ENCODE measurements around the gene LMTK3. TPM values are rescaled to one million over a fixed set of nuclear protein-coding genes. Genes with fewer than 3 reads are reported as not detected.
A peak's percentile ranks its signal among the peaks of the same experiment; 100 is the strongest.

LMTK3 gene
- total RNA-seq, 2 donors from 2014 or later = 2.9 to 9.5 TPM

- DNase-seq (ENCODE audit: low spot score in 2 of 2) (no peak), ATAC-seq (no peak)
- Mint-ChIP-seq H3K27ac (peak overlapping the region in 1 of 2 donors; percentile 59), H3K36me3 (no peaks in the 10 kb centered on the region), H3K9me3 (no peaks in the 10 kb centered on the region)
These were observed 38.3 kb downstream of the LMTK3 start for GRCh38 chr19:48473161-48473966.

GRCh38 chr19:48471836-48472235 is 39.8 kb downstream of the LMTK3 start:
- no peak for DNase-seq (ENCODE audit: low spot score in 2 of 2)
- H3K36me3 Mint-ChIP-seq = no peaks in the 10 kb centered on the region
- H3K27ac Mint-ChIP-seq = peak overlapping the region; percentile 17 to 64
- ATAC-seq = no peak
- H3K9me3 Mint-ChIP-seq = no peaks in the 10 kb centered on the region

- no peaks in the 10 kb centered on the region for H3K9me3 Mint-ChIP-seq
- DNase-seq (ENCODE audit: low spot score in 2 of 2) (no peak), ATAC-seq (no peak)
- no peaks in the 10 kb centered on the region for H3K36me3 Mint-ChIP-seq
- H3K27ac Mint-ChIP-seq = peak overlapping the region; percentile 23 to 64
These were observed 40.8 kb downstream of the LMTK3 start for GRCh38 chr19:48470856-48471255.

- peak overlapping the region; percentile 86 to 89 for H3K27ac Mint-ChIP-seq
- H3K9me3 Mint-ChIP-seq = no peaks in the 10 kb centered on the region
- ATAC-seq = no peak
- no peak for DNase-seq (ENCODE audit: low spot score in 2 of 2)
- no peaks in the 10 kb centered on the region for H3K36me3 Mint-ChIP-seq
These were observed 41.5 kb downstream of the LMTK3 start for GRCh38 chr19:48469934-48470680.

- DNase-seq (ENCODE audit: low spot score in 2 of 2) (peak; percentile 75 to 80), ATAC-seq (peak; percentile 42 to 43)
- Mint-ChIP-seq H3K36me3 (no peaks in the 10 kb centered on the region), H3K9me3 (no peaks in the 10 kb centered on the region), H3K27ac (peak within 1 kb of the TSS; percentile 86 to 89)
These were observed 42.2 kb downstream of the LMTK3 start, which contains the start of gene CYTH2 for GRCh38 chr19:48469289-48469881. CYTH2 (plus strand) TSS chr19:48469369; CDS start chr19:48469508, 139 bp downstream.

- no peaks in the 10 kb centered on the region for H3K9me3 Mint-ChIP-seq
- peak overlapping the region; percentile 85 to 86 for H3K27ac Mint-ChIP-seq
- ATAC-seq (peak; percentile 92 to 93), DNase-seq (ENCODE audit: low spot score in 2 of 2) (peak; percentile 98 to 100)
- no peaks in the 10 kb centered on the region for H3K36me3 Mint-ChIP-seq
These were observed 42.8 kb downstream of the LMTK3 start for GRCh38 chr19:48468772-48469288.

GRCh38 chr19:48466561-48467325 is 44.9 kb downstream of the LMTK3 start:
- DNase-seq (ENCODE audit: low spot score in 2 of 2) = no peak
- H3K27ac Mint-ChIP-seq = no peak overlapping the region
- no peaks in the 10 kb centered on the region for H3K9me3 Mint-ChIP-seq
- peaks cover 0 to 6% of the 10 kb centered on the region in 2 donors for H3K36me3 Mint-ChIP-seq
- ATAC-seq = no peak

- Mint-ChIP-seq H3K36me3 (peaks cover 0 to 6% of the 10 kb centered on the region in 2 donors), H3K9me3 (no peaks in the 10 kb centered on the region), H3K27ac (no peak overlapping the region)
- ATAC-seq (no peak), DNase-seq (ENCODE audit: low spot score in 2 of 2) (no peak)
These were observed 46.4 kb downstream of the LMTK3 start for GRCh38 chr19:48465215-48465614.

- ATAC-seq (no peak), DNase-seq (ENCODE audit: low spot score in 2 of 2) (no peak)
- H3K9me3 Mint-ChIP-seq = no peaks in the 10 kb centered on the region
- H3K27ac Mint-ChIP-seq = no peak overlapping the region
- peaks cover 0 to 6% of the 10 kb centered on the region in 2 donors for H3K36me3 Mint-ChIP-seq
These were observed 49.5 kb downstream of the LMTK3 start for GRCh38 chr19:48461982-48462655.

GRCh38 chr19:48461651-48461981 is 50.0 kb downstream of the LMTK3 start:
- no peak overlapping the region for H3K27ac Mint-ChIP-seq
- ATAC-seq = no peak
- no peaks in the 10 kb centered on the region for H3K9me3 Mint-ChIP-seq
- H3K36me3 Mint-ChIP-seq = peaks cover 0 to 6% of the 10 kb centered on the region in 2 donors
- DNase-seq (ENCODE audit: low spot score in 2 of 2) = no peak

GRCh38 chr19:48458016-48458415 is 53.6 kb downstream of the LMTK3 start:
- H3K9me3 Mint-ChIP-seq = no peaks in the 10 kb centered on the region

GRCh38 chr19:48456864-48457263 is 54.8 kb downstream of the LMTK3 start:
- Mint-ChIP-seq H3K9me3 (no peaks in the 10 kb centered on the region), H3K36me3 (no peaks in the 10 kb centered on the region), H3K27ac (peak overlapping the region; percentile 63 to 77)
- ATAC-seq (no peak), DNase-seq (ENCODE audit: low spot score in 2 of 2) (no peak)

More at GRCh38 chr19:48458016-48458415, 53.6 kb downstream of the LMTK3 start:
- peaks cover 0 to 6% of the 10 kb centered on the region in 2 donors for H3K36me3 Mint-ChIP-seq
- DNase-seq (ENCODE audit: low spot score in 2 of 2) = no peak
- H3K27ac Mint-ChIP-seq = no peak overlapping the region
- no peak for ATAC-seq

- Mint-ChIP-seq H3K36me3 (no peaks in the 10 kb centered on the region), H3K27ac (no peak overlapping the region), H3K9me3 (no peaks in the 10 kb centered on the region)
- peak in 1 of 2 donors; percentile 13 for ATAC-seq
- no peak for DNase-seq (ENCODE audit: low spot score in 2 of 2)
These were observed 55.6 kb downstream of the LMTK3 start for GRCh38 chr19:48455908-48456562.

GRCh38 chr19:48455171-48455907 is 56.3 kb downstream of the LMTK3 start, which contains the start of gene KCNJ14:
KCNJ14 (plus strand) TSS chr19:48455574; CDS start chr19:48461725, 6,151 bp downstream.
- Mint-ChIP-seq H3K27ac (peak within 1 kb of the TSS; percentile 60 to 73), H3K36me3 (no peaks in the 10 kb centered on the region), H3K9me3 (no peaks in the 10 kb centered on the region)
- ATAC-seq (peak in 1 of 2 donors; percentile 9), DNase-seq (ENCODE audit: low spot score in 2 of 2) (no peak)
